HTR-8/SVneo (cell line): ENCODE data around the gene MFAP2.
A peak's percentile ranks its signal among the peaks of the same experiment; 100 is the strongest.

Source experiments
- DNase-seq: peaks from one replicate; pipeline ENCODE4 v3.0.0; 2011; ENCODE audit warnings: low spot score, mixed read lengths; ENCODE audit not compliant: insufficient read length
- FAIRE-seq: peaks from 2 replicates; lab custom pipeline; 2011; peaks lifted over from hg19 to GRCh38; lab: Jason Lieb, UNC

MFAP2 gene

GRCh38 chr1:17009706-17010105 lies 29.3 kb upstream of the MFAP2 start:
- FAIRE-seq, result no peak
- DNase-seq, result no peak

DNA sequence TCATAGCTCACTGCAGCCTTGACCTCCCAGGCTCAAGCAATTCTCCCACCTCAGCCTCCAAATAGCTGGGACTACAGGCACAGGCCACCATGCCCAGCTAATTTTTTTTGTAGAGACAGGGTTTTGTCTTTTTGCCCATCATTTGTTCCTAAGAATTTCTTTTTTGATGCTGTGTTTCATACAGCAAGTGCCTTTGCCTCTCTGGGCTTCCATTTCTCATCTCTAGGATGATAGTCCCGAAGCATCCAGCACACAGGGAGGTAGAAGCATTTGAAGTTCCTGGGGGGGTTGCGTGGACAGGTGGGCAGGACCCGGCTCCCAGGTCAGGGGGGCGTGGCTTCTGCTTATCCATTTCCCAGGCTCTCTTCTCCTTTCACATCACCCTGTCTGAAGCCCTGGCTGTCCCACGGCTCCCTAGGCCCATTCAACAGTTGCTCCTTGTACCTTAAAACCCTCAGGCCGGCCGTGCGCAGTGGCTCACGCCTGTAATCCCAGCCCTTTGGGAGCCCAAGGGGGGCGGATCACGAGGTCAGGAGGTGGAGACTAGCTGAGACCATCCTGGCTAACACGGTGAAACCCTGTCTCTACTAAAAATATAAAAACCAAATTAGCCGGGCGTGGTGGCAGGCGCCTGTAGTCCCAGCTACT lies 27.9 kb upstream of the MFAP2 start:
- FAIRE-seq (no peak), DNase-seq (no peak)

DNA sequence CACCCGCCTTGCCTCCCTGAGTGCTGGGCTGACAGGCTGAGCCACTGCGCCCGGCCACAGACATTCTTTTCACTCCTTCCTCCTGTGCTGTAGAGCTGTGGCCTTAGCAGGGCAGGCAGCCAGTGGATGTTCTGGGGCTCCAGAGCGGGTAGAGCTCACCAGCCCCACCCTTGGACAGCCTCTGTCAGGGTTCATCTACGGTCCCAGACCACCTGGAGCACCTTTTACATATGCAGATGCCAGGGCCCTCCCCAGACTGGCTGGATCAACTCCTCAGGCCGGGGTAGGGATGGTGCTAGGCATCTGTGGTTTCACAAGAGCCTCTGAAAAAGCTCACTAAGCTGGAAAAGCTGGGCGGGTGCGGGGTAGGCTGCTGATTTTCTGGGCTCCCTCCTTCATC lies 26.7 kb upstream of the MFAP2 start:
- FAIRE-seq (no peak), DNase-seq (no peak)

DNA sequence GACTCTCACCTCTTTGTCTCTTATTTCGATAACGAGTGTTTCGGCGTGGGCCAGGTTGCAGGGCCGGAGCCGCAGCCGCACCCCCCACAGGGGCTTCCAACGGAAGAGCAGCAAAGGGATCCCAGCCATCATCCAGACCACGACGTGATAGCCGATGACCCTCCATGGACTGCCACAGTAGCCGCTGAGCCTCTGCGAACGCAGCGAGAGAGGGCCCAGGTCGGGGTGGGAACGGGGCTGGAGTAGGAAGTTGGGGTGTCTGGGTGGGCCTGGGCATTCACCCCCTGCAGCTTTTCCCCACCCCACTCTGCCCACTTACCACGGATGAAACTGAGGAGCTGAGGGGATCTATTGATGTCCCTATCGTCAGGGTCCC lies 24.9 kb upstream of the MFAP2 start:
- DNase-seq (no peak), FAIRE-seq (no peak)

GRCh38 chr1:17004466-17005364 lies 24.3 kb upstream of the MFAP2 start:
- no peak for DNase-seq
- FAIRE-seq, result no peak

- FAIRE-seq, result no peak
- no peak for DNase-seq
Measured at GRCh38 chr1:17002524-17002902, 22.1 kb upstream of the MFAP2 start.

DNA sequence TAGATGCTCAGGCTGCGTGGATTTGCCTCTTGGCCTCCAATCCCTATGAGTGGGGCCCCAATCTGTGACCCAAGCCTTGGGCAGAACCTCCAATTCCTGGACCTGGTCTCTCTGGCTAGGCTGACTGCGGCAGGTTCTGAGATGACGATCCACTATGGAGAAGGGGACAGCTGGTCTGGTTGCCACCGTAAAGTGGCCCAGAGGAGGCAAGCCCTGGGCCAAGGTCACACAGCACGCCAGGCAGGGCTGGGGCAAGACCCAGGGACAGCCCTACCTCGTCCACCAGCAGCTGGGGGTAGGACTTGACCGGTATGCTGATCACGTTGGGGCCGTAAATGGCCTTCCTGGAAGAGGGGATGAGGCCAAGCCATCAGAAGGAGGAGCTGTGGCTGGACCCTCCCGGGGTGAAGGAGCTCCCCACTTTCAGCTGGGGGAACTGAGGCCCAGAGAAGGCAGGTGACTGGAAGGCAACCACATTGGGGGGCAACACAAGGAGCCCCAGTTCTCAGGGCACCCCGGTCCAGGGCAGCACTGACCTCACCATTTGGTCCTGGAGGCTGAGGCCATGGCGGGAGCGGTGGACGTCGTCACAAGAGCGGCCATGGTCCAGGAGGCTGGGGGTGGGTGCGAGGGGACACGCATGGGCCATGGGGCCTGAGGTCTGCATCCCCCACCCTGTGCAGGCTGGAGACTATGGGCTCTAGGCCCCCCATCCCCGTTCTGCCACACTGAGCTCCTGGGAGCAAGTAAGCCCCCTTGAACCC lies 21.5 kb upstream of the MFAP2 start:
- no peak for FAIRE-seq
- no peak for DNase-seq

DNA sequence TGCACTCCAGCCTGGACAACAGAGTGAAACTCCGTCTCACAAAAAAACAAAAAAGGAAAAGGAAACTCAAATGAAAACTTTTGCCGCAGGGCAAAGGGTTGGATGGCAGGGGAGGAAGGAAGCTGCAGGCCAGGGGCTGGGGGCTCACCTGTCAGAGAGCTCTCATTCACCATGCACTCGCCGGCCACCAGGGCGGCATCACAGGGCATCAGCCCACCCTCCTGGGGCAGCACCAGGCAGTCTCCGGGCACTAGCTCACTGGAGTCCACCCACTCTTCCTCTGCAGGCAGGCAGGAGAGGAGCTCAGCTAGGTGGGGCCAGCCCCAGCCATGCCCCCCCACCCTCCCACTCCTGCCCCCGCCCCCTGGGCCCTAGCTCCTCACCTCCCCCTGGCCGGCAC lies 19.4 kb upstream of the MFAP2 start:
- DNase-seq, result no peak
- no peak for FAIRE-seq

GRCh38 chr1:16998589-16998988 lies 18.2 kb upstream of the MFAP2 start:
- DNase-seq (no peak), FAIRE-seq (no peak)

DNA sequence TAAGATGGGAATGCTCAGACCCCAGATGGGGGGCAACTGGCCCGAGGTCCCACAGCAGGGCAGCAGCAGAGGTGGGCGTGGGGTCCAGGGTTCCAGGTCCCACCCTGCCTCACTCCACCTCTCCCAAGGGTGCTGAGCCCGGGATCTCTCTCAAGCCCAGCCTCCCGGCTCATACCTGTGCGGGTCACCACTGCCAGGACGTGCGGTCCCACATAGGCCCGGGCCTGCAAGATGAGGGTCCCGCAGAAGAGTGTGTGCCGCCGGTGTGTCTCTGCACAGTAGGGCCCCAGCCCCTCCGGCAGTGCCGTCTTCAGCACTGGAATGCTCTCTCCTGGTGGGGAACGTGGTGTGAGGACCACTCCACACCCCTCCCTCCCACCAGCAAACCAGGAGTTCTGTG lies 16.4 kb upstream of the MFAP2 start:
- FAIRE-seq (no peak), DNase-seq (no peak)

DNA sequence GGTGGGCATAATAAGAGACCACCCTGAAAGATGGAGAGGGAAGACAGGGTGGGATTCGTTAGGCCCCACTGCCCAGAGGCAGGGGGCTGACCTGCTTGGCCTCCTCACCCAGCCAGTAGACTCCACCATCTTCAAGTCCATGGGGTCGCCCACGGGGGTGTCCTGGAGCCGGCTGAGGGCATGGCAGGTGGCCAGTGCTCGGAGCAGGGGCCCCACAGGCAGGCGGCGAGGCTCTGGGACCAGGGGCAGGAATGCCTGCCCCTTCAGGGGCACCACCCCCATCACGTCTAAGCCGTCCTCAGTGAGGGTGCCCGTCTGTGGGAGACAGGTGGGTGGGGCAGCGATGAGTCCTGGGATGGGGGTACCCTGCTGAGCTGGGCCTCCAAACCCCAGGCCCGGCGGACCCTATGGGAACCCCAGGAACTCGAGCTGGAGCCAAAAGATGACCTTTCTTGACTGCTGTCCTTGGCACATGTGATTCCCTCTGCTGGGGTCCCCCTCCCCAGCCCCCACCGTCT lies 13.2 kb upstream of the MFAP2 start:
- FAIRE-seq, result no peak
- no peak for DNase-seq

DNA sequence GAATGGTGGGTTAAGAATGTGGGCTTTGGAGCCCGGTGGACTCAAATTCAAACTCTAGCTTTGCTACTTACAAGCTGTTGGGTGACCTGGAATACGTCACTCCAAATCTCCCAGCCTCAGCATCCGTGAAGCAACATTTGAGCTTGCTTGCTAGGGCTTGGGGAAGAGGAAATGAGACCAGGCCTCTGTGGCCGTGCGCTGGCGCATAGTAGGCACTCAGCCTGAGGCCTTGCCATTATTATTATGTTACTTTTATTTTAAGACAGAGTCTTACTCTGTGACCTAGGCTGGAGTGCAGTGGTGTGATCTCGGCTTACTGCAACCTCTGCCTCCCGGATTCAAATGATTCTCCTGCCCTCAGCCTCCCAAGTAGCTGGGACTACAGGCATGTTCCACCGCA lies 12.3 kb upstream of the MFAP2 start:
- DNase-seq (no peak), FAIRE-seq (no peak)

DNA sequence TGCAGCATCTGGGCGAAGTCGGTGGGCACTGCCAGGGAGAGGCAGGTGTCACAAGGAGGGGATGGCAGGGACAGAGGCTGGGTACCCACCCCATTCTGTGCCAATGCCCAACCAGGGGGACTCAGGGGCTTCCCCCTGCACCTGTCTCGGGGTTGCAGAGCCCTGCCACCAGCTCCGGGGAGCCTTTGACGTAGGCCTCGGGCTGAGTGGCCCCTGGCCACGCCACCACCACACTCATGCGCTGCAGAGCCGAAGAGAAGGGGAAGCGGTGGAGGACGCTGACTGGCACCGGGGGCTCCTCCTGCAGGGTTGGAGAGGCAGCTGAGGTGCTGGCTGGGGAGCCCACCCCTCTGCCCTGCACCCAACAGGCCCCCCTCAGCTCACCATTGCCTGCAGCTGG lies 11.7 kb upstream of the MFAP2 start:
- DNase-seq (no peak), FAIRE-seq (no peak)

DNA sequence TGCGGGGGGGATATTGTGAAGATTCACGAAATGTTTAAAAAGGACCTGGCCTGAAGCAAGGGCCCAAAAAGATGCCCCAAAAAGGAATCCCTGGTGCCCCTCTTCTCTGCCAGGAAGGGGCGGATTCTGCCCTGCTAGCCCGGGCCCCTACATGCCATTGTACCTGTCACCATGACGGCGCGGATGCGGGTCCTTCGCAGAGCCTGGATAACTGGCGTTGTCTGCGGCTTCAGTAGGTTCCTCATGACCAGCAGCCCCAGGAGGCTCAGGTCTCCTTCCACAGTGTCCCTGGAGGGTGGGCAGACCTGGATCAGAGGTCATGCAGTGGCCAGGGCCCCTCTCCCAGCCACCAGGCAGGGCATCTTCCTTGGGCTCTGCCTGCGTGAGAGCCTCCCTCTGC lies 11.2 kb upstream of the MFAP2 start:
- no peak for FAIRE-seq
- DNase-seq, result no peak

- FAIRE-seq (no peak), DNase-seq (no peak)
Measured at GRCh38 chr1:16989676-16990391, 9.4 kb upstream of the MFAP2 start.

- FAIRE-seq (no peak), DNase-seq (no peak)
Measured at GRCh38 chr1:16988210-16988609, 7.8 kb upstream of the MFAP2 start.

- no peak for FAIRE-seq
Measured at GRCh38 chr1:16986962-16987361, 6.5 kb upstream of the MFAP2 start.

DNA sequence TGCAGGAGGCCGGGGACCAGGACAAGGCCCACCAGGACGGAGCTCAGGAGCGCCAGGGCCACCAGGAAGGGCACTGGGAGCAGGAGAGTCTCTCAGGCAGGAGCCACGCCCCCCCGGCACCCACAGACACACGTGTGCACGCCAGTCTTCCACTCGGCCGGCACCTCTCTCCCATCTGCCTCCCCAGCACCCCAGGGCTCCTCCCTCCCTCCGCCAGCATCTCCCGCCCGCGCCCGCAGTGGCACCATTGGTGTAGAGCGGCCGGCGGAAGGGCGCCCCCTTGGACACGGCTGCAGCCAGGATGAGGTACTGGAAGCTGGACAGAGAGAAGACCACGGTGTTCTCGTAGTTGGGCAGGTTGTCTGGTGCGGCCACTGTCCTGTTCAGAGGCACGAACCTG lies 6.1 kb upstream of the MFAP2 start:
- DNase-seq, result no peak
- no peak for FAIRE-seq

More at GRCh38 chr1:16986962-16987361, 6.5 kb upstream of the MFAP2 start:
- no peak for DNase-seq

- FAIRE-seq (no peak), DNase-seq (no peak)
Measured at GRCh38 chr1:16986113-16986512, 5.7 kb upstream of the MFAP2 start.

- DNase-seq, result peak; percentile 48
- no peak for FAIRE-seq
Measured at GRCh38 chr1:16984717-16985116, 4.3 kb upstream of the MFAP2 start.
